H1 (cell line): ENCODE measurements around the gene KRTAP10-3. TPM values are rescaled to one million over a fixed set of nuclear protein-coding genes. Genes with fewer than 3 reads are reported as not detected.

ENCODE experiments used
- CTCF ChIA-PET: fragments of 300-600 bp; sonication (Branson Sonifier 250); formaldehyde crosslinking; loops from one replicate; lab custom pipeline; 2021; ENCODE audit not compliant: partially characterized antibody; lab: Charles Lee
- POLR2A ChIA-PET: fragments of 300-600 bp; sonication (Branson Sonifier 250); formaldehyde crosslinking; loops from one replicate; lab custom pipeline; 2021; ENCODE audit warnings: inconsistent platforms; ENCODE audit not compliant: partially characterized antibody; lab: Charles Lee
- DNase-seq, 2 experiments: peaks; one replicate each; pipeline versions ENCODE4 v3.0.0 to v3.0.0-alpha.2; 2010 to 2022; ENCODE audit warnings: low spot score in 2 of 2, low read depth in 1 of 2, mixed read lengths in 1 of 2
- FAIRE-seq: peaks from 2 replicates; lab custom pipeline; 2011; peaks lifted over from hg19 to GRCh38; lab: Jason Lieb, UNC
- H2AFZ ChIP-seq: 2 replicates; pipeline ENCODE4 v1.8.1; 2012; ENCODE audit warnings: low read length, inconsistent platforms
- H2AK5ac ChIP-seq: 2 replicates; pipeline ENCODE4 v1.6.1; 2013; ENCODE audit warnings: low read depth, low read length
- H2BK120ac ChIP-seq: replicated peaks from 2 replicates; pipeline ENCODE3; 2013; ENCODE audit warnings: low read depth, low read length, inconsistent platforms
- H2BK12ac ChIP-seq: 2 replicates; pipeline ENCODE4 v1.6.1; 2013; ENCODE audit warnings: low read depth, low read length
- H2BK15ac ChIP-seq: 2 replicates; pipeline ENCODE4 v1.6.1; 2013; ENCODE audit warnings: low read length
- H2BK20ac ChIP-seq: 2 replicates; pipeline ENCODE4 v1.6.1; 2013; ENCODE audit warnings: low read length
- H2BK5ac ChIP-seq: 2 replicates; pipeline ENCODE4 v1.6.1; 2013; ENCODE audit warnings: low read depth, low read length
- H3K14ac ChIP-seq: 2 replicates; pipeline ENCODE4 v1.6.1; 2013; ENCODE audit warnings: inconsistent platforms; ENCODE audit not compliant: insufficient read length
- H3K18ac ChIP-seq: 2 replicates; pipeline ENCODE4 v1.6.1; 2013; ENCODE audit warnings: low read length; ENCODE audit errors: extremely low read depth
- H3K23ac ChIP-seq: 2 replicates; pipeline ENCODE4 v1.6.1; 2013; ENCODE audit warnings: inconsistent platforms; ENCODE audit not compliant: insufficient read length
- H3K23me2 ChIP-seq: 2 replicates; pipeline ENCODE4 v1.6.1; 2013; ENCODE audit warnings: low read depth, low read length
- H3K27ac ChIP-seq: 2 replicates; pipeline ENCODE4 v1.6.1; 2011; ENCODE audit warnings: low read depth, low read length, inconsistent platforms
- H3K27me3 ChIP-seq, 4 experiments: replicated peaks in 1 of 4; 1 replicate in 1 of 4; 2 replicates in 3 of 4; pipeline versions ENCODE4 v1.6.1 to v1.8.1; 2011 to 2013; ENCODE audit warnings: low read length in 3 of 4, mild to moderate bottlenecking in 3 of 4, inconsistent platforms in 2 of 4, mixed read lengths in 2 of 4, moderate library complexity in 1 of 4; ENCODE audit not compliant: control insufficient read depth in 3 of 4, insufficient read depth in 3 of 4; ENCODE audit errors: extremely low read depth in 1 of 4
- H3K36me3 ChIP-seq, 4 experiments: 2 replicates each; pipeline versions ENCODE4 v1.6.1 to v1.8.1; 2011 to 2013; ENCODE audit warnings: mild to moderate bottlenecking in 4 of 4, low read length in 3 of 4, moderate library complexity in 2 of 4, control low read depth in 1 of 4, inconsistent platforms in 1 of 4; ENCODE audit not compliant: insufficient read depth in 4 of 4, control insufficient read depth in 2 of 4
- H3K4ac ChIP-seq: replicated peaks from 2 replicates; pipeline ENCODE3; 2013; ENCODE audit warnings: low read length, low read depth, mixed read lengths, inconsistent platforms; ENCODE audit not compliant: insufficient read length
- H3K4me1 ChIP-seq, 4 experiments: replicated peaks in 1 of 4; 1 replicate in 1 of 4; 2 replicates in 3 of 4; pipeline versions ENCODE4 v1.6.1 to v1.8.1; 2011 to 2013; ENCODE audit warnings: low read length in 3 of 4, inconsistent platforms in 2 of 4, mixed read lengths in 1 of 4; ENCODE audit not compliant: insufficient read depth in 4 of 4, control insufficient read depth in 3 of 4
- H3K4me2 ChIP-seq, 2 experiments: 2 replicates each; pipeline versions ENCODE4 v1.6.1 to v1.8.1; 2011 to 2013; ENCODE audit warnings: low read depth in 2 of 2, low read length in 2 of 2, control low read depth in 1 of 2, inconsistent platforms in 1 of 2, mild to moderate bottlenecking in 1 of 2; ENCODE audit not compliant: insufficient read depth in 1 of 2
- H3K4me3 ChIP-seq, 4 experiments: fragments of 200-600, 300-600 bp in 1 of 4; sonication (generic), shearing (Covaris generic), sonication (Bioruptor Twin) in 1 of 4; 2 replicates each; pipeline versions ENCODE4 v1.5.1 to v1.8.1; 2011 to 2016; ENCODE audit warnings: low read length in 4 of 4, low read depth in 3 of 4, control low read depth in 2 of 4, inconsistent platforms in 2 of 4, mild to moderate bottlenecking in 2 of 4, mixed read lengths in 1 of 4, moderate library complexity in 1 of 4; ENCODE audit not compliant: insufficient read depth in 2 of 4; ENCODE audit errors: extremely low read depth in 1 of 4
- H3K56ac ChIP-seq: replicated peaks from 2 replicates; pipeline ENCODE3; 2013; ENCODE audit warnings: low read depth, mild to moderate bottlenecking, mixed read lengths, low read length, inconsistent platforms; ENCODE audit not compliant: insufficient read length
- H3K79me1 ChIP-seq: 2 replicates; pipeline ENCODE4 v1.6.1; 2013; ENCODE audit warnings: low read depth, low read length, control low read depth
- H3K79me2 ChIP-seq, 2 experiments: 2 replicates each; pipeline versions ENCODE4 v1.6.1 to v1.8.1; 2012 to 2013; ENCODE audit warnings: low read length in 2 of 2, mild to moderate bottlenecking in 2 of 2, inconsistent platforms in 1 of 2; ENCODE audit not compliant: insufficient read depth in 2 of 2, control insufficient read depth in 1 of 2
- H3K9ac ChIP-seq, 4 experiments: replicated peaks in 1 of 4; 1 replicate in 1 of 4; 2 replicates in 3 of 4; pipeline versions ENCODE4 v1.6.1 to v1.8.1; 2011 to 2013; ENCODE audit warnings: low read depth in 3 of 4, low read length in 3 of 4, control low read depth in 2 of 4, mild to moderate bottlenecking in 2 of 4, moderate library complexity in 2 of 4, inconsistent platforms in 1 of 4; ENCODE audit errors: extremely low read depth in 1 of 4
- H3K9me3 ChIP-seq, 2 experiments: 2 replicates each; pipeline versions ENCODE4 v1.6.1 to v1.8.1; 2012 to 2013; ENCODE audit warnings: mild to moderate bottlenecking in 2 of 2, moderate library complexity in 2 of 2, control low read depth in 1 of 2, inconsistent platforms in 1 of 2, low read depth in 1 of 2, low read length in 1 of 2, mixed read lengths in 1 of 2; ENCODE audit not compliant: insufficient read depth in 2 of 2
- H4K20me1 ChIP-seq, 2 experiments: replicated peaks in 1 of 2; 2 replicates each; pipeline versions ENCODE3 to v1.8.1; 2011 to 2013; ENCODE audit warnings: inconsistent platforms in 2 of 2, low read length in 2 of 2, mild to moderate bottlenecking in 1 of 2; ENCODE audit not compliant: insufficient read depth in 2 of 2, control insufficient read depth in 1 of 2
- H4K5ac ChIP-seq: 2 replicates; pipeline ENCODE4 v1.6.1; 2013; ENCODE audit warnings: low read length, low read depth, mixed read lengths, inconsistent platforms; ENCODE audit not compliant: insufficient read length
- H4K8ac ChIP-seq: 2 replicates; pipeline ENCODE4 v1.8.0; 2013; ENCODE audit warnings: mild to moderate bottlenecking, moderate library complexity, low read length, inconsistent platforms; ENCODE audit not compliant: insufficient read depth; ENCODE audit errors: extremely low read depth
- H4K91ac ChIP-seq: replicated peaks from 2 replicates; pipeline ENCODE3; 2013; ENCODE audit warnings: low read length, mixed read lengths, inconsistent platforms; ENCODE audit not compliant: insufficient read length
- RBBP5 ChIP-seq: IDR thresholded peaks from 2 replicates; pipeline ENCODE4 v1.7.1; 2012; ENCODE audit warnings: low read depth, mild to moderate bottlenecking, inconsistent platforms, low read length, moderate library complexity, borderline replicate concordance
- TEAD4 ChIP-seq: IDR thresholded peaks from 2 replicates; pipeline ENCODE4 v1.6.1; 2012; ENCODE audit warnings: low read depth, low read length, inconsistent platforms, mixed read lengths
- WGBS, 2 experiments: shearing (Covaris generic) in 1 of 2; methylation state at CpG; one replicate each; pipeline versions ENCODE4 v1.1.6 to v1.1.7; 2013 to 2015; ENCODE audit warnings: low lambda C conversion rate in 2 of 2, mixed read lengths in 2 of 2, inconsistent platforms in 1 of 2, low coverage in 1 of 2, missing lambda C conversion rate in 1 of 2; ENCODE audit not compliant: insufficient replicate concordance in 2 of 2, insufficient coverage in 1 of 2, insufficient read length in 1 of 2; ENCODE audit errors: extremely low coverage in 1 of 2, missing lambda C conversion rate in 1 of 2; 5-methylcytosine and 5-hydroxymethylcytosine counted together
- polyA plus RNA-seq, 7 experiments: library from polyadenylated mRNA; depleted of rRNA in 3 of 7; stranded (reverse) in 5 of 7; unstranded in 2 of 7; fragments of >200 nt in 5 of 7; fragments of 200-250 nt in 2 of 7; gene quantifications; 1 replicate in 5 of 7; 2 replicates in 1 of 7; 4 replicates in 1 of 7; pipeline versions ENCODE4 v1.2.1 to v1.2.3, GENCODE V29; 2011 to 2013; ENCODE audit warnings: missing spikeins in 2 of 7, mixed read lengths in 2 of 7
- total RNA-seq: library from RNA; stranded (reverse); fragmentation: NEBNext Ultra II Directional; extraction: Animal tissue kit (Norgen Biotek cat#: 25700); gene quantifications from 2 replicates; pipeline ENCODE4 v1.2.1, GENCODE V29; 2021
- TF ChIP-seq, protein P1 (sequence below): IDR thresholded peaks from 2 replicates; pipeline ENCODE4 v1.6.1; 2011; ENCODE audit warnings: low read depth, mild to moderate bottlenecking, low read length; ENCODE audit not compliant: insufficient read depth

KRTAP10-3 gene
- total and polyA plus RNA-seq, 2 of the 8 experiments (the other 6 are each of a cell fraction or from before 2014, with no cell fraction given): not detected

DNA sequence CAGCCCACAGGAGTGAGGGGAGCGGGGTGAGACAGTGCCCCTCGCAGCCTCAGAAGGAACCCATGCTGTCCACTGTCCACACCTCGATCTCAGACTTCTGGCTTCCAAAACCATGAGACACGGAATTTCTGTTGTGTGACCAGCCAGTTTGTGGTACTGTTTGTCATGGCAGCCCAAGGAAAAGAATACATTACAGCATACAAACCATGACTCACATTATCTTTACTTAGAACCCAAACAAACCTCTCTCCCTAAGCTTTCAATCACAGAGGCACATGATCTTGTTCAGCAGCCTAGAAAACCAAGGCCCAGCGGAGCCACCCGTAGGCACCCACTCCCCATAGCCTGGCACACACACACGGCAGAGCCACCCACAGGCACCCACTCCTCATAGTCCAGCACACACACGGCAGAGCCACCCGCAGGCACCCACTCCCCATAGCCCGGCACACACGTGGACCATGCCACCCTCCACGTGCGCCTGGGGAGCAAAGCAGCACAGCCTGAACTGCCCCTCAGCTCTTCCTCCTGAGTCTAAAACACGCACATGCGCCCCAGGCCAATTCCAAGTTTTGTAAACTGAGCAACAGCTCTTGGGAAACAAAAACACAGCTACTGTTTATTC is 14.5 kb upstream of the KRTAP10-3 start:
- Histone ChIP-seq H3K4me2 (no peak overlapping the region), H4K91ac (no peak overlapping the region), H3K36me3 (no peaks in the 10 kb centered on the region), H3K9ac (no peak overlapping the region), H4K20me1 (no peaks in the 10 kb centered on the region), H4K8ac (no peak overlapping the region), H3K23ac (no peak overlapping the region), H3K4me3 (no peak overlapping the region), H3K27ac (no peak overlapping the region; the same call in 1 of the 2 replicates), H3K79me1 (no peaks in the 10 kb centered on the region), H2BK12ac (no peak overlapping the region), H3K9me3 (peaks cover 13% of the 10 kb centered on the region in 2 experiments; a peak in 3 of 4 replicates), H4K5ac (no peak overlapping the region), H2AFZ (no peak overlapping the region), H3K56ac (no peak overlapping the region), H3K14ac (no peak overlapping the region), H3K27me3 (no peaks in the 10 kb centered on the region; a peak in 1 of 7 replicates), H3K18ac (no peak overlapping the region), H2BK5ac (no peak overlapping the region), H2BK15ac (0 out of 2 replicates have a peak overlapping the region, but pooled peaks have one; percentile 5), H3K4me1 (peaks cover 0 to 11% (median 0%) of the 10 kb centered on the region in 4 experiments; a peak in 1 of 7 replicates), H3K4ac (no peak overlapping the region), H2BK120ac (no peak overlapping the region), H3K23me2 (no peaks in the 10 kb centered on the region; the same call in 1 of the 2 replicates), H3K79me2 (no peaks in the 10 kb centered on the region), H2AK5ac (no peak overlapping the region), H2BK20ac (no peak overlapping the region)
- FAIRE-seq (no peak), DNase-seq (peak in 1 of 2 experiments; percentile 35)
- POLR2A ChIA-PET: interaction anchor here (0.9 kb wide), 1 partner anchor 122 kb away, joined by 4 read pairs; no protein-coding TSS in a partner anchor
- 88% methylated on average over 15 of the region's 15 CpGs; no CpG with 5 or more reads in 1 of the 2 experiments for WGBS, 2 experiments
- CTCF ChIA-PET: interaction anchor here (0.9 to 1.7 kb wide), 3 partner anchors 20 to 221 kb away, joined by 3 to 4 read pairs (median 3); no protein-coding TSS in a partner anchor
- TF ChIP-seq RBBP5 (no peak), TEAD4 (no peak)
- TF ChIP-seq, protein P1, sequence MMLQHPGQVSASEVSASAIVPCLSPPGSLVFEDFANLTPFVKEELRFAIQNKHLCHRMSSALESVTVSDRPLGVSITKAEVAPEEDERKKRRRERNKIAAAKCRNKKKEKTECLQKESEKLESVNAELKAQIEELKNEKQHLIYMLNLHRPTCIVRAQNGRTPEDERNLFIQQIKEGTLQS: no peak
